Stimulated activated CD4-positive, alpha-beta T cell treated with anti-CD3 and anti-CD28 coated beads, Interleukin-2, amount 100 ng/mL, for 48 hours (primary cell): Measurements from ENCODE around the gene IFNA8.
A peak's percentile ranks its signal among the peaks of the same experiment; 100 is the strongest.
"Not testable (repeated sequence)": the region's sequence is repeated elsewhere in the genome, so short reads cannot be mapped to it uniquely, and the experiment has no call there.

Experiments
- DNase-seq, 2 donors: peaks; one replicate each; pipeline ENCODE4 v3.0.0-alpha.2; 2020

IFNA8 gene

GRCh38 chr9:21429191-21429590, 20.3 kb downstream of the IFNA8 start:
- DNase-seq: no peak

GRCh38 chr9:21432672-21433425, 23.9 kb downstream of the IFNA8 start:
- no peak for DNase-seq

- peak; percentile 44 to 54 for DNase-seq
Measured at GRCh38 chr9:21434202-21435014, 25.5 kb downstream of the IFNA8 start.

- not testable (repeated sequence) for DNase-seq
Measured at GRCh38 chr9:21435015-21435383, 26.1 kb downstream of the IFNA8 start.

GRCh38 chr9:21440139-21440538, 31.2 kb downstream of the IFNA8 start, which contains the start of gene IFNA1:
Gene IFNA1 (plus strand): TSS chr9:21440439. CDS start chr9:21440508, 69 bp downstream.
- DNase-seq: no peak

- no peak for DNase-seq
Measured at GRCh38 chr9:21443849-21444625, 35.1 kb downstream of the IFNA8 start.

GRCh38 chr9:21449312-21449711, 40.4 kb downstream of the IFNA8 start:
- not testable (repeated sequence) for DNase-seq

- no peak for DNase-seq
Measured at GRCh38 chr9:21450733-21451394, 41.9 kb downstream of the IFNA8 start.

- no peak for DNase-seq
Measured at GRCh38 chr9:21452681-21453080, 43.8 kb downstream of the IFNA8 start.

GRCh38 chr9:21454149-21454548, 45.2 kb downstream of the IFNA8 start:
- no peak for DNase-seq

- peak in 1 of 2 donors; percentile 6 for DNase-seq
Measured at GRCh38 chr9:21455320-21455719, 46.4 kb downstream of the IFNA8 start.
